ENCODE data around the gene SYT1.

DNA sequence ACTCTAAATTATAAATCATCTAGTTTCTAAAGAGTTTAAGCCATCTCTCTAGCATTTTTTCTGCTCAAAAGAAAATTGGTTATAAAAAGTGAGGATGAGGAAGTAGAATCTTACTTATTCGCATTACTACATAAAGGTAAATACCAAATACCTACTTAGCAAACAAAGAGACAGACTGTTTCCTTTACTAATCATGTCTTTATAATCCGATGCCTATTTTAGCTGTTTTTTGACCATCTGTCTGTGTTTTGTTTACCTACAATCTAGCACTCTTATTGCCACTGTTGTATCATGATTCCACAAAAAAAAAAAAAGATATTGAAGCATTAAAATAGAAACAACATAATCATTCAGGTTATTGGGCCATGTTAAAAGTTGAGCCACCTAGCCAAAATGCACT is 430.0 kb downstream of the SYT1 start:
- TF ChIP-seq FOXA1 (IDR thresholded peaks at IDR 0.05) (no peak), YY1 (IDR thresholded peaks at IDR 0.05) (no peak), GABPA (IDR thresholded peaks at IDR 0.05 in 1 of 2, conservative IDR thresholded peaks at IDR 0.05 in 1 of 2) (no peak), TAF1 (conservative IDR thresholded peaks at IDR 0.05) (no peak), RAD21 (IDR thresholded peaks at IDR 0.05) (no peak), RXRA (IDR thresholded peaks at IDR 0.05) (no peak), EGR1 (IDR thresholded peaks at IDR 0.05; ENCODE audit: low read depth in 2 of 2) (no peak), REST (IDR thresholded peaks at IDR 0.05) (no peak), MAX (IDR thresholded peaks at IDR 0.05) (no peak), JUND (IDR thresholded peaks at IDR 0.05) (no peak)
- TF ChIP-seq, protein P1, sequence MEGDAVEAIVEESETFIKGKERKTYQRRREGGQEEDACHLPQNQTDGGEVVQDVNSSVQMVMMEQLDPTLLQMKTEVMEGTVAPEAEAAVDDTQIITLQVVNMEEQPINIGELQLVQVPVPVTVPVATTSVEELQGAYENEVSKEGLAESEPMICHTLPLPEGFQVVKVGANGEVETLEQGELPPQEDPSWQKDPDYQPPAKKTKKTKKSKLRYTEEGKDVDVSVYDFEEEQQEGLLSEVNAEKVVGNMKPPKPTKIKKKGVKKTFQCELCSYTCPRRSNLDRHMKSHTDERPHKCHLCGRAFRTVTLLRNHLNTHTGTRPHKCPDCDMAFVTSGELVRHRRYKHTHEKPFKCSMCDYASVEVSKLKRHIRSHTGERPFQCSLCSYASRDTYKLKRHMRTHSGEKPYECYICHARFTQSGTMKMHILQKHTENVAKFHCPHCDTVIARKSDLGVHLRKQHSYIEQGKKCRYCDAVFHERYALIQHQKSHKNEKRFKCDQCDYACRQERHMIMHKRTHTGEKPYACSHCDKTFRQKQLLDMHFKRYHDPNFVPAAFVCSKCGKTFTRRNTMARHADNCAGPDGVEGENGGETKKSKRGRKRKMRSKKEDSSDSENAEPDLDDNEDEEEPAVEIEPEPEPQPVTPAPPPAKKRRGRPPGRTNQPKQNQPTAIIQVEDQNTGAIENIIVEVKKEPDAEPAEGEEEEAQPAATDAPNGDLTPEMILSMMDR (IDR thresholded peaks at IDR 0.05; ENCODE audit: low read depth, low read length, missing input control): no peak

Data from liver (tissue), 3 donors.